ENCODE data around the gene CCDC188.

DNA sequence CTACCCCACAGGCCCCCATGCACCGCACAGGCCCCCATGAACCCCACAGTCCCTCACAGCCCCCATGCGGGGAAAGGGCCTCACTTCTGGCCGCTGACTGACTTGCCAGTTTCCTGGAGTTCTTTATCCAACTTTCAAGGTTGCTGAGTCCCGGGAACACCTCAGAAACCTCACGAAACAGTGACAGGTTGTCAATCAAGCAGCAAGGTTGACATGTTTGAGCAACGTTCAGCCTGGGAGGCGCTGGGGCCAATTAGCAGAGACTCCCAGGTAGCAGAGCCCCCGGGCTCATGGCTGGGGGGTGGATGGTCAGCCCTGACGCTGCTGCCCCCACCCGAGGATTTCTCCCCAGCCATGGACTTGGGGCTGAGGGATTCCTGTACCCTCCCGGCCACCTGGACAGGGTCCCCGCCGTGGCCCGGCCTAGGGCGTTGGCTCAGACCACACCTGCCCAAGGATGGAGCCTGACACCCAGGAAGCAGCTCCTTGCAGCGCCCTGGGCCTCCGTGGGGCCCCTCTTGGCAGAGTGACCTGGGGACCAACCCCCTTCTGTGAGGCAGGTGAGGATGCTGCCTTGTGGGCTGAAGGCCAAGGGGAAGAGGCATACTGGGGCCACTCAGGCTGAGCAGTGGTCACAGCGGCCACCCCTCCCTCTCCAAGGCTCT is 33.8 kb upstream of the CCDC188 start:
- no peak for TF ChIP-seq SMC3 (IDR thresholded peaks at IDR 0.05; ENCODE audit: low read length)
- TF ChIP-seq LCORL (IDR thresholded peaks at IDR 0.05) = no peak
- TF ChIP-seq LCORL (CRISPR knock-in tag; IDR thresholded peaks at IDR 0.05) = no peak
- TF ChIP-seq, protein P1, sequence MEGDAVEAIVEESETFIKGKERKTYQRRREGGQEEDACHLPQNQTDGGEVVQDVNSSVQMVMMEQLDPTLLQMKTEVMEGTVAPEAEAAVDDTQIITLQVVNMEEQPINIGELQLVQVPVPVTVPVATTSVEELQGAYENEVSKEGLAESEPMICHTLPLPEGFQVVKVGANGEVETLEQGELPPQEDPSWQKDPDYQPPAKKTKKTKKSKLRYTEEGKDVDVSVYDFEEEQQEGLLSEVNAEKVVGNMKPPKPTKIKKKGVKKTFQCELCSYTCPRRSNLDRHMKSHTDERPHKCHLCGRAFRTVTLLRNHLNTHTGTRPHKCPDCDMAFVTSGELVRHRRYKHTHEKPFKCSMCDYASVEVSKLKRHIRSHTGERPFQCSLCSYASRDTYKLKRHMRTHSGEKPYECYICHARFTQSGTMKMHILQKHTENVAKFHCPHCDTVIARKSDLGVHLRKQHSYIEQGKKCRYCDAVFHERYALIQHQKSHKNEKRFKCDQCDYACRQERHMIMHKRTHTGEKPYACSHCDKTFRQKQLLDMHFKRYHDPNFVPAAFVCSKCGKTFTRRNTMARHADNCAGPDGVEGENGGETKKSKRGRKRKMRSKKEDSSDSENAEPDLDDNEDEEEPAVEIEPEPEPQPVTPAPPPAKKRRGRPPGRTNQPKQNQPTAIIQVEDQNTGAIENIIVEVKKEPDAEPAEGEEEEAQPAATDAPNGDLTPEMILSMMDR (CRISPR knock-in tag; IDR thresholded peaks at IDR 0.05) = no peak
- no peak for TF ChIP-seq POLR2AphosphoS2 (IDR thresholded peaks at IDR 0.05; ENCODE audit: low read depth, low read length)
- TF ChIP-seq TEAD3 (CRISPR knock-in tag; optimal IDR thresholded peaks at IDR 0.05; ENCODE audit: borderline replicate concordance) = no peak
- TF ChIP-seq PLRG1 (conservative IDR thresholded peaks at IDR 0.05) = no peak
- TF ChIP-seq, protein P2, sequence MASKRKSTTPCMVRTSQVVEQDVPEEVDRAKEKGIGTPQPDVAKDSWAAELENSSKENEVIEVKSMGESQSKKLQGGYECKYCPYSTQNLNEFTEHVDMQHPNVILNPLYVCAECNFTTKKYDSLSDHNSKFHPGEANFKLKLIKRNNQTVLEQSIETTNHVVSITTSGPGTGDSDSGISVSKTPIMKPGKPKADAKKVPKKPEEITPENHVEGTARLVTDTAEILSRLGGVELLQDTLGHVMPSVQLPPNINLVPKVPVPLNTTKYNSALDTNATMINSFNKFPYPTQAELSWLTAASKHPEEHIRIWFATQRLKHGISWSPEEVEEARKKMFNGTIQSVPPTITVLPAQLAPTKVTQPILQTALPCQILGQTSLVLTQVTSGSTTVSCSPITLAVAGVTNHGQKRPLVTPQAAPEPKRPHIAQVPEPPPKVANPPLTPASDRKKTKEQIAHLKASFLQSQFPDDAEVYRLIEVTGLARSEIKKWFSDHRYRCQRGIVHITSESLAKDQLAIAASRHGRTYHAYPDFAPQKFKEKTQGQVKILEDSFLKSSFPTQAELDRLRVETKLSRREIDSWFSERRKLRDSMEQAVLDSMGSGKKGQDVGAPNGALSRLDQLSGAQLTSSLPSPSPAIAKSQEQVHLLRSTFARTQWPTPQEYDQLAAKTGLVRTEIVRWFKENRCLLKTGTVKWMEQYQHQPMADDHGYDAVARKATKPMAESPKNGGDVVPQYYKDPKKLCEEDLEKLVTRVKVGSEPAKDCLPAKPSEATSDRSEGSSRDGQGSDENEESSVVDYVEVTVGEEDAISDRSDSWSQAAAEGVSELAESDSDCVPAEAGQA (IDR thresholded peaks at IDR 0.05; ENCODE audit: low read depth) = no peak
- TF ChIP-seq, protein P2 (CRISPR knock-in tag; IDR thresholded peaks at IDR 0.05; ENCODE audit: borderline replicate concordance) = no peak
- no peak for TF ChIP-seq POLR2A (IDR thresholded peaks at IDR 0.05; ENCODE audit: insufficient read depth in 1 of 2, low read depth in 2 of 2, low read length in 2 of 2)
- no peak for TF ChIP-seq DPF2 (CRISPR knock-in tag; IDR thresholded peaks at IDR 0.05; ENCODE audit: borderline replicate concordance, low read depth)
- no peak for TF ChIP-seq CC2D1A (CRISPR knock-in tag; IDR thresholded peaks at IDR 0.05)
